HG03066 (cell line): Measurements from ENCODE around the gene PRKAR1A.
"Not testable (repeated sequence)": the region's sequence is repeated elsewhere in the genome, so short reads cannot be mapped to it uniquely, and the experiment has no call there.

Experiments used
- ATAC-seq: cut with Tn5 transposase; IDR thresholded peaks from one replicate; pipeline ENCODE4 v1.9.1; 2021; ENCODE audit warnings: low read depth; ENCODE audit not compliant: unreplicated experiment

PRKAR1A gene

DNA sequence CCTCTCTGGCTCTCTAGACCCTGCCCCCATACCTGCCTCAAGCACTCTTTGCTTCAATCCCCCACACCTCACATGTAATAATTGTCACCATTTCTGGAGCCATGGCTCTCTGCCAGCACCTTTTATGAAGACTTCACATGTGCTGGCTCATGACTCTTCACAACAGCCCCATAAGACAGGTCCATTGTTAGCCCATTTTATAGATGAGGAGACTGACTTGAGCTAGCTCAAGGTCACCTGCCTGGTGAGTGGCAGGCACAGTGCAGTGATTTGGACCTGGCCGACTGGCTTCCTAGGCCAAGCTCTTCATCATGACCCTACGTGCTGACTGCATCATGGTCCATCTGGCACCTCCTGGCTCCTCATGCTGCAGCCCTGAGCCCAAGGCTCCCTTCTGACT is 63.9 kb downstream of the PRKAR1A start:
- ATAC-seq, result no peak

DNA sequence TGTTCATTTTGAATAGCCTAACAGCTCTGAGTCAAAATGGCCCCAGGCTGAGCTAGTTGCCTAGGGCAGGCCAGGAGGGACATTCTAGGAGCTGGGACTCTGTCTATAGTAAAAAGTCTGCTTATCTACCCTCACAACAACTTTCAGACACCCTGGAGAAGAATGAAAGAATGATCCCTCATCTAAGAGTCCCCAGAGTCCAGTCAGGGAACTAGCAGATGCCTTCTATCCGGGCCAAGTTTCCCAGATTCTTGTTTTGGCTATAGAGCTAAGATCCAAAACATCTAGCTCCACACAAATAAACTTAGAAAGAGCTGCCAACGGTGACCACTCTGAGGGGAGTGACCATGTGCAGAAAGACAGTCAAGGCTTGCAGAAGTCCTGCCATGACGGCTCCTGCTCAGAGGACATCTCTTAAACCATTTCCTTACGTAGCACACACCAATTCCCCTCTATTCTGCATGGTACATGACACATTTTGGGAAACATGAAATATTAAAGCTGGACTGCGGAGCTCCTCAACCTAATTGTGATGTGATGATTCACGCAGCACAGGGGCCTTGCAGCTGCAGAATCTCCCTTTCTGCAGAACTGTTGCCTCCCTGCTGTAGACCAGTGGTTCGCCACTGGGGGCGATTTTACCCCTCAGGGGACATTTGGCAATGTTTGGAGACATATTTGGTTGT is 64.7 kb downstream of the PRKAR1A start:
- no peak for ATAC-seq

DNA sequence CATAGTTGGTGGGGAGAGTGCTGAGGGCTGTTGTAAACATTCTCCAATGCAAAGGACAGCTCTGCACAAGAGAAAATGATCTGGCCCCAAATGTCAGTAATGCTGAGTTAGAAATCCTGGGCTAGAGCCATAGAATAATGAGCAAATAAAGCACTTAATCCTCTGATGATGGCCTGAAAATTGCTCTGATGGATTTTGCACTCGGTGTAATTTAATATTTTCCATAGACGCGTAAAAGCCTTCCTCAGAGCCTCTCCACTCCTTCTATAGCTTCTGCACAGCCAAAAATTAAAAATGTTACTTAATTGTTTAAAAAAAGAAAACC is 65.2 kb downstream of the PRKAR1A start:
- no peak for ATAC-seq

DNA sequence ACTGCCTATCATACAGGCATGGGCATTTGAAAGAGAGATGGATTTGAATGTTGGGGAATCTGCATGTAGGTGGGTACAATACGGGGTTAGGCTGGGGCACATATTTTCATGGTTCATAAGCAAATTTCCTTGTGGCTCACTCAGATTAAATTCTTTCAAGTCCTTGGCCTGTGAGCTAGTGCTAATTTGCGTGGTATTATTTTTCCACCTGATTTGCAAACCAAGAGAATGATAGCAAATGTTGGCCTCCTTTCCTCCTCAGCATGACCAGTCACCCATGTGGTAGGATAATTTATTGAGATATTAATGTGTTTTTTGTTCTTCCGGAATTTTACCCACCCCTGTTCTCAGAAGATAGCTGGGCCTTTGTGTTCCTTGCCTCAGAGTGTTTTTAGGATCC is 66.0 kb downstream of the PRKAR1A start:
- ATAC-seq, result no peak

DNA sequence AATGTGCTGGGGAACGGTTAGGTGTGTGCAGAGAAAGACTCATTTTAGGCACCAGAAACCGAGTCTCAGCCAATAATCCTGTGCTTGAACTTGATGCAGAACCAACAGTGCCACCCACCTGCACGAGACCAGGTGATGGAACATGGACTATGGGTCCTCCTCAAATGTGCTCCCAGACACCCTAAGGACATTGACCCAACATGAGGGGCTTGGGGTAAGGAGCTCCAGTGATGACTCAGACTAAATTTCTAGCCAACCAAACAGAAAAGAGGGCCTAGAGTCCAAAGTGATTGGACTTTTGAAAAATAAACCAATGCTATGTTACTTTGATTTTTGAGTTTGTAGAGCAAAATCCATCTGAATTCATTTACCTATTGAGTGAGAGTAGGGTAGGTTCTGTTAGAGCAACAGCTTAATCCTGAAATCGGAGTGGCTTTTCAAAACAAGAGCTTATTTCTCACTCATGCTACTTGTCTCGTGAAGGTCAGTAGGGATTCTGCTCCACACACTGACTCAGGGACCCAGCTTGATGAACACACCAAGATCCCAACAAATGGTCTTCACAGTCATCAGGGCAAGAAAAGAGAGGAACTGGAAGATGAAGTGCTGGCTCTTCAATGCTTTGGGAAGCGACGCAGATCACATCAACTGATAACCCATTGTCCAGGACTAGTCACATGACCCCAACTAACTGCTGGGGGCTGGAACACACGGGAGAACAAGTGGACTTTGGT is 67.1 kb downstream of the PRKAR1A start:
- no peak for ATAC-seq

DNA sequence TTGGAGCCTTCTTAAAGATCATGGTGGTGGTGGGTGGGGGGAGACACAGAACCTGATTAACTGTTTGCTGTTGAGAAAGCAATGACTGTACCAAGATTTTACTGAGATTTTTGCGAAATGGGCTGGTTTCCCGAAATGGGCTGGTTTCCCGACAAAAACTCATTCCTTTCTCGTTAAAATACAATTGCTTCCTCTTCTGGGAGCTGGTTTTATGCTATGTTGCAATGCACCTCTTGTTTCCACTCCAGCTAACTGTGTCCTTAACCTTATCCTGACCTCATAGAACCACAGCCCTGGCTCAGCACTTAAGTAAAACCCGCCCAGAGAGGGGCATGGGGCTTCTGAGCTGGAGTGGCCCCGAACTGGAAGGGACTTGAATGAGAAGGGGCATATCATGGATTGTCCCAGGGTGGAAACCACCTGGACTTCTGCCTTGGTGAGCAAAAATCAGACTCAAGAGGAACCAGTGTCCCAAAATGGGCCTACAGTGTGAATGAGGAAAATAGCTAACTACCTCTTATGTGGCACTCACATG is 68.1 kb downstream of the PRKAR1A start:
- no peak for ATAC-seq

DNA sequence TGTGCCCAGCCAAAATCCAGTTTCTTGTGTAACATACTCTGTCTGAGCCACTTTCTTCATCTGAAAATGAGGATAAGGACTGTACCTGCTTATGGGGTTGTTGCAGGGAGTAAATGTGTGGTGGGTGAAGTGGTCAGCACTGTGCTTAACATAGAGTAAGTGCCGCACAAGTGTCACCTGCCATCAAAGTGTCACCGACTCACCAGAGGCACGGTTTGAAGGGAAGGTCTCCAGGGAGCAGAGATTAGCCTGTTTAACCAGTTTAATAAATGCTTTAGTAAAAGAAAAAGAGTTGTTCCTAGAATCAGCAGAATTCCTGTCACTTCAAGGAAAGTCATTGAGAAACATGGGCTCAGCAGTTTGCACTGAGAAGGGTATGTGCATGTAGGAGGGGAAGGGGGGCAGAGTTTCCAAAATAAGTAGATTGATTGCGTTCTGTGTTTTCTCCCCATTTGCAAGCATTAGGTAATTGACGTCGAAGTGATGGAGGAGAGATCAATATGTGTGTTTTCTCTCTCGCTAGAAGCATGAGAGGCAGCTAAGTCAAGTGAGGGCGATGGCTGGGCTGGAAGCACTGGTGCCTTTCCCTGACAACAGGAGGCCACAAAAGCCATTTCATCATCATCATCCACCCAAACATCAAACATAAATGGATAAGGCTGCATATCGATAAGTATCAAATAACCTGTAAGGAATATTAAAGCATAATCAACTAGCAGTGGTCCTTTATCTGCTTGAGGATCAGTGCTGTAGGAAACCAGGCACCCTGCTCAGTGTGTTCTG is 69.8 kb downstream of the PRKAR1A start:
- no peak for ATAC-seq

DNA sequence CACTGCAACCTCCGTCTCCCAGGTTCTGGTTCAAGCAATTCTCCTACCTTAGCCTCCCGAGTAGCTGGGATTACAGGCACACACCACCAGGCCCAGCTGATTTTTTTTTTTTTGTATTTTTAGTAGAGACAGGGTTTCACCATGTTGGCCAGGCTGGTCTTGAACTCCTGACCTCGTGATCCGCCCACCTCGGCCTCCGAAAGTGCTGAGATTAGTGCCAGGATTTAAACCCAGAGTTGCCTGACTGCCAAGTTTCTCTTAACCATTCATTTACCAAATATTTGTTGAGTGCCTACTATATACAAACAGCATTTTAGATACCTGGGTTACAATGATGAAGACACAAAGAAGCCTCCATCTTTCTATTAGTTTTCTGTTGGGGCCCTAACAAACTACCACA is 70.6 kb downstream of the PRKAR1A start:
- ATAC-seq, result not testable (repeated sequence)

DNA sequence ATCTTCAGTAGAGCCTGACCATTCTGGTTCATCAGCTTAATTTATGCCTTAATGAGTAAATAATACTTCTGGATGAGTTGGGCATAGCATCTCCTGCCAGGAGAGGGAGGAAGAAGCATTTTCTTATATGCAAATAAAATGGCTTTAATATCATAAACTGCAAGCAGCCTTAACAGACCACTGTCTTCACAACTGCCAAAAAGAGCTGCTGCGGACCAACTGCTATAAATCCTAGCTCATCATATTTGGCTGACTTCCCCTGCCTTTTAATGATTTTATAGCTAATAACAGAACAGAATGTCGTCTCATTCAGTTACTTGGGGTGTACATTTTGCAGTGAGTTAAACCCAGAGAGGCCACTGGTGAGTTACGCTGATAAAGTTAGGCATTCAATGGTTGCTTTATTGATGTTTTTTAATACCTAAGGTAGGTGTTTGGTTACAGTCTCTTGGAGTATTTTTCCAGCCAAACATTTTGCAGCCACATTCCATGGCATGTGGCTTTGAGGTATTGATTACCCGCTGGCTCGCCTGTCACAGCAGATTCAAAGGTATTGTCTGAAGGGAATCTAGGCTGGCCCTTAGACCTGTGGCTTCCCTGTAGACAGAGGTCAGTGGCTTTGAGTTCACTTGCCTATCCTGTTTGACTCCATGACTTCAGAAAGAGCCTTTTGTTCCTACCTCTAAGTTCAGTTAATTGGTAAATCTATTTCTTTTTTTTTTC is 72.5 kb downstream of the PRKAR1A start:
- no peak for ATAC-seq

DNA sequence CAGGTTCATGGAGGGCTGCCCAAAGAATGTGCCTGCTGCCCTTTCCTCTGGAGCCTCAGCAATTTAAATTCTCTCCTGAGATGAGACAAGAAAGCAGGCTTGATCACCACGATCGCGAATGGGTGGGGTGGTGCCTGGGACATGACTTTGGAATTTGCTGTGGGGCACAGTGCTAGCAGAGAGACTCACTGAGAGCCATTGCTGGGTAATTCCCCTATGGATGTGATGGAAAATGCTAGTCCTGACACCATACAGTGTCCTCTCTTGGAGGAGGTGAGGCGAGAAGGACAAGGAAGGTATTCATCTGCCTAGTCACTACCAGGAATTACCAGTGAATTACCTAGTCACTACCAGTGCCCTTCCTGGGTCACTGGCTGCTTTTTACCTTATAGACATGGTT is 73.4 kb downstream of the PRKAR1A start:
- no peak for ATAC-seq

DNA sequence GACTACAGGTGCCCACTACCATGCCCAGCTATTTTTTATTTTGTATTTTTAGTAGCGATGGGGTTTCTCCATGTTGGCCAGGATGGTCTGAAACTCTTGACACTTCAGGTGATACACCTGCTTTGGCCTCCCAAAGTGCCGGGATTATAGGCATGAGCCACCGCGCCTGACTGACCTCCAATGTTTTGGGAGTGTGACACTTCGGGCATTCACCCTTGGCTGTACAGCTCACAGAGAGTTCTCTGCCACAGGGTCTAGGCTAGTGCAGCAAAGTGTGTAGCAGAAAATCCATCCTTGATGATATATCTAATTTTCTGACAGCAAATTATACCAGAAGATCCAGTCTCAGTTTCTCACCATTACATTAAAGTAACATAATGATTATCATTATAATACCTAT is 74.8 kb downstream of the PRKAR1A start:
- no peak for ATAC-seq

DNA sequence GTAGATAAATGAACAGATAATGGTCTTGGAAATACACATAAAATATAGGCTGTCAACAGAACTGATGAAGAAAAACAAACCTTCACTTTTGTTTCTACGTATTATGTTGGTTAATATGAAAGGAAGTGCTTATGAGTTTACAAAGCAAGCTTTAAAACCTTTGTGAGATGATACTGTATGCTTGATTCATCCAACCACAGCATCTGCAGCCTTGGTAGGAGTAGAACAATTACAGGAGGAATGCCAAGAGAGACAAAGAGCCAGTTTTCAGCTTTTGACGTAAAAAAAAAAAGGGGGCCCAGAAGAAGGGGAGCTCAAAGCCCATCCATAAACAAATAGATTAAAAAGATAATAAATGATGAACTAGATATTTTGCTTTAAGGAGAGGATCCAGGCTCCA is 75.6 kb downstream of the PRKAR1A start:
- ATAC-seq, result no peak

DNA sequence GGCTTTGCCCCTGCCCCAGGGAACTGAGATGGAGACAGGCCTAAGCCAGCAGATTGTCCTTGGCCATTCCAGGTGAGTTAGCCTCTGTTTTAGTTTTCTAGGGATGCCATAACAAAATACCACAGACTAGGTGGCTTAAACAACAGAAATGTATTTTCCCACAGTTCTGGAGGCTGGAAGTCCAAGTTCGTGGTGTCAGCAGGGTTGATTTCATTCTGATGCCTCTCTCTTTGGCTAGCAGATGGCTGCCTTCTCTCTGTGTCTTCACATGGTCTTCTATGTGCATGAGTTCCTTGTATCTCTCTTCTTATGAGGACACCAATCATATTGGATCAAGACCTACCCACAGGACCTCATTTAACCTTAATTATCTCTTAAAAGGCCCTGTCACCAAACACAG is 76.1 kb downstream of the PRKAR1A start:
- ATAC-seq, result no peak

DNA sequence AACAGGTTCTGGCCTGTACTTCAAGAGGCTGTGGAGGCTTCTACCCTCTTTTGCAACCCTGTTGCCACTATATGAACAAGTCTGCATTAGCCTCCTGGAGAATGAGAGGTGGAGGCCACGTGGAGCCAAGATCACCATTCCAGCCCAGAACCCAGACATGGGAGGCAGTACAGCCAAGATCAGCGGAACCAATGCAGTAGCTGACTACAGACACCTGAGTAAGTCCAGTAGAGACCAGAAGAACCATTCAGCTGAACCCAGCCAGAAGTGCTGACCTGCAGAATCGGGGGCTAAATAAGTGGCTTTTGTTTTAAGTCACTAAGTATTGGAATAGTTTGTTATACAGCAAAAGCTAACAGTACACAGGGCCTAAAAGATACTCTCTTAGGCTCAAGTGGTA is 76.9 kb downstream of the PRKAR1A start:
- no peak for ATAC-seq

DNA sequence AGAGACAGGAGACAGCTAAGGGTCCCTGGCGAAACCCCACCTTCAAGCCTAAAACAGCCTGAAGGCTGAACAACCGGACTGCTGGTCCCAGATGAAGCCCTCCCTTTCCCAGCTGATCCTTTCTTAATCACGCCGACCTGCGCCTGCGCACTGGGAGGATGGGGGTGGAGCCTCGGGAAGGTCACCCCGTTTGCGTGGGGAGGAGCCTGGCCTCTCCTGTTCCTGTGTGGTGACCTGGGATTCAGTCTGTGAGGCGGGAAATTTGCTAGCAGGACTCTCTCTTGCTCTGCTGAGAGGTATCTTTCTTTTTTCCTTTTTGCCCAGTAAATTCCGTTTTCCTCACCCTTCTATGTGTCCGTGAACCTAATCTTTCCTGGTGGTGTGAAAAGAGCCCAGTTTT is 79.4 kb downstream of the PRKAR1A start:
- no peak for ATAC-seq

DNA sequence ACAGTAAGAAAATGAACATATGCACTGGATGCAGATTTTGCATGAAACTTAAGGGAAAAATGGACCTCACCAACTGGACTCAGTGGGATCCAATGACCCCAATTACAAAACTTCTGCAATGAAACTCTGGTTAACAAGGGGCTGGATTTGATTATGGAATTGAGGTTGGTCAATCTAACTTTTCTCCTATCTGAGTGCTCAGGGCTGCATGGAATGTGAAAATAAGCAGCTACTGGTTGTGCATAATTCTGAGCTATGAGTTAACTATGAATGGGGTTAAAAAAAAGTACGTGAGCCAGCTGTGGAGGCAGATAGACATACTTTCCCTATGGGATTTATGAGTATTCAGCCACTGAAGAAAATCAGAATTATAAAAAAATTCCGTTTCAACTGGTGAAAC is 79.8 kb downstream of the PRKAR1A start:
- ATAC-seq, result no peak

DNA sequence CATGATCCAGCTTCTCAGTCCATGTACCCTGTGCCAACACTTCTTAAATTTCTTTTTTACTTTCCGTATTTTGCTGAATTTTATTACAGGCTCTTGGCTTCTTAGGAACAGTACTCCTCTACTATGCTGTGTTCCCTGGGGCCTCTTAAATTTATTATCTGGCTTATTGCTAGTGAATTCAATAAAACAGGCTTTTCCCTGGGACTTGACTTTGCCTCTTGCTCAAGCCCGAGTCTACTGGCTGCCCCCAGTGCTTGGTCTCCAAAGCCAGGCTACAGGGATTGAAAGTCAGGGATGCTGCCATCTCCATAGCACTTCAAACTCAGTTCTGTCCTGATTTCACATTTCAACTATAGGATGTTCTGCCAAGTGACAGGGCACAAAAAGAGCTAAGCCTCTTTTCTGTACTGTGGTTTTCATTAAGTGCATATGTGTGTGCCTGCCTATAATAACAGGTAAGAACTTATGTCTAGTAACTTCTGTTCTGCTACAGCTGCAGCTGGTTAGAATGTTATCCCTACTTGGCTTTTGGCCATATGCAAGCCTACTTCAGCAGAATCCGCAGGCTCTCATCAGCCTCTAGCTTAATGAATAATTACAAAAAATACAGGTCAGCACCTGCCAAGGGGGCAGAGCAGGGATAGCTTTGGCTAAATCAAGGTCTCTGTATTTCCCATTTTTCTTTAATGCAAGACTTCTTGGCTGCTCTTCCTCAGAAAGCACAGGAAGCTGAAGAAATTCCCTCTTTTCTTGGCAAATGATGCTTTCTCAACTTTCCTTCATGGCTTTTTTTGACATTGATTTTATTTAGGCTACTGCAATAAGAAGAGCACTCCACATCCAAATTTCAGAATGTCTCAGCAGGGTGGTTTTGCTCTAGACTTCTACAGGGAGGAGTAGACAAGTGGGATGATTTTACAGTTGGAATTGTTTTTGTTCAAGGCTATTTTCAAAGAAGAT is 80.7 kb downstream of the PRKAR1A start:
- ATAC-seq, result no peak

DNA sequence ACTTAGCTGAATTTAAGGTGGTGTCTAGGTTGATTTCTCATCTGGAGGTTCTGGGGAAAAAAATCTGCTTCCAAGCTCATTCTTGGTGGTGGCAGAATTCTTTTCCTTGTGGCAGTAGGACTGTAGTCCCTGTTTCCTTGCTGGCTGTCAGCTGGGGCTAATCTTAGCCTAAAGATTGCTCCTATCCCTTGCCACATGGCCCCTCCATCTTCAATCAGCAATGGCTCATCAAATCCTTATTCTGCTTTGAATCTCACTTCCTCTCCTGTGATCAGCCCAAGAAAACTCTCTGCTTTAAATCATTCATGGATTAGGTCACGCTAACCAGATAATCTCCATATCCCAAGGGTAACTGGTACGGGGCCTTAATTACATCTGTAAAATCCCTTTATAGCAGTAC is 82.3 kb downstream of the PRKAR1A start:
- ATAC-seq, result no peak

DNA sequence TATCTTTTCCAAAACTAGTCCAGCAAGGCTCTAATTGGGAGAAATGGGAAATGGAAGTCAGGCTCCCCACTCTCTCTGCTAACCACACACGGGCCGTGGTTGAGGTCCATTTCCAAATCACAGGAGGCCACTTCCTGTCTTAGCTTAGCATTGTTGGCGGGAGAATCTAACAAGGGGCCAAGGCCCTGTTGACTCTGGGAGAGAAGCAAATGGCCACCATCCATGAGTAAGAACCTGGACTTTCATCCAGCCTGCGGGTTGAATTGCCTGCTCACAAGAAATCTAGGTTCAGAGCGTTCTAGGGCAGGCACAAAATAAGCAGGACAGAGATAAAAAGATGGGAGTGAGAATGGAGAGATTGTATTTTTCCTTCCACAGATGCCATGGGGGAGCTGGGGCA is 83.3 kb downstream of the PRKAR1A start:
- ATAC-seq, result no peak

DNA sequence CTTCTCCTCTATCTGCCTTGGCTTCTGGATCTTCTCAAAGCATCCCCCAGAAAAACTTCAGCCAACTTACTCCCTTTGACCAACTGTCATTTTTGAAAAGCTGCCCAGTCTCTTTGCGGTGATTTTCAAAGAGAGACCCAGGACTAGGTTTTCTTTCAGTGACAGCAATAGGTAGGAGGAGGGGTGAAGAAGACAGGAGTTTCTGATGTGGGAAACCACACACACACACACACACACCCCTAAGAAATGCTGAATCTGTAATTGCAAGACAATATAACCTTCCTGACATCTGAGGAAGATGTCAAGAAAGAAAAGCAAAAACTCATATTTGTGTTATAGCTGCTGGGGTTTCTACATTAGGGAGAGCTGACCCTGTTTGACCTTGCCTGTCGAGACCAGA is 83.8 kb downstream of the PRKAR1A start:
- ATAC-seq, result no peak
